DND-41 (cell line): Measurements from ENCODE around the gene FTO.

ENCODE experiments used
- ATAC-seq: fragments of 200-7000 bp; cut with Tn5 transposase; 3 replicates; pipeline ENCODE4 v1.9.1; 2021; ENCODE audit warnings: low read depth; ENCODE audit not compliant: insufficient read depth
- DNase-seq: peaks from one replicate; pipeline ENCODE4 v3.0.0-alpha.2; 2020
- H2AFZ ChIP-seq: 2 replicates; pipeline ENCODE4 v1.6.0; 2012; ENCODE audit warnings: low read depth, low read length
- H3K27ac ChIP-seq: 2 replicates; pipeline ENCODE4 v1.5.1; 2012; ENCODE audit warnings: low read length, inconsistent platforms
- H3K27me3 ChIP-seq: fragments of 200-600 bp; sonication (generic); 2 replicates; pipeline ENCODE4 v1.6.0; 2012; ENCODE audit warnings: low read length, mild to moderate bottlenecking, inconsistent platforms; ENCODE audit not compliant: insufficient read depth, poor library complexity
- H3K36me3 ChIP-seq: 2 replicates; pipeline ENCODE4 v1.5.1; 2012; ENCODE audit warnings: low read length, inconsistent platforms; ENCODE audit not compliant: insufficient read depth
- H3K4me1 ChIP-seq: 2 replicates; pipeline ENCODE4 v1.5.1; 2012; ENCODE audit warnings: mild to moderate bottlenecking, low read length; ENCODE audit not compliant: insufficient read depth
- H3K4me2 ChIP-seq: 2 replicates; pipeline ENCODE4 v1.6.0; 2012; ENCODE audit warnings: mild to moderate bottlenecking, moderate library complexity, low read length, inconsistent platforms; ENCODE audit not compliant: insufficient read depth
- H3K4me3 ChIP-seq, 2 experiments: fragments of 200-600 bp in 1 of 2; shearing (Covaris generic) in 1 of 2; 2 replicates each; pipeline ENCODE4 v1.5.1; 2012 to 2016; ENCODE audit warnings: inconsistent platforms in 2 of 2, low read length in 2 of 2, mild to moderate bottlenecking in 2 of 2, low read depth in 1 of 2, moderate library complexity in 1 of 2
- H3K79me2 ChIP-seq: 2 replicates; pipeline ENCODE4 v1.6.0; 2012; ENCODE audit warnings: low read length, inconsistent platforms; ENCODE audit not compliant: insufficient read depth
- H3K9ac ChIP-seq: 2 replicates; pipeline ENCODE4 v1.6.0; 2012; ENCODE audit warnings: low read depth, mild to moderate bottlenecking, inconsistent platforms, low read length, moderate library complexity
- H3K9me3 ChIP-seq: 2 replicates; pipeline ENCODE4 v1.5.1; 2012; ENCODE audit warnings: low read length, moderate library complexity, mild to moderate bottlenecking, inconsistent platforms; ENCODE audit not compliant: insufficient read depth, severe bottlenecking
- H4K20me1 ChIP-seq: 2 replicates; pipeline ENCODE4 v1.6.0; 2012; ENCODE audit warnings: low read length; ENCODE audit not compliant: insufficient read depth
- CTCF ChIP-seq: IDR thresholded peaks from 2 replicates; pipeline ENCODE4 v1.5.1; 2012; ENCODE audit warnings: borderline replicate concordance, low read length, moderate library complexity, mild to moderate bottlenecking; ENCODE audit not compliant: poor library complexity, severe bottlenecking; ENCODE audit errors: extremely low read depth
- EZH2 ChIP-seq: IDR thresholded peaks from 3 replicates; pipeline ENCODE4 v1.6.1; 2012; ENCODE audit warnings: borderline replicate concordance, low read depth, mild to moderate bottlenecking, moderate library complexity, low read length, inconsistent platforms; ENCODE audit not compliant: severe bottlenecking

Gene FTO

GRCh38 chr16:54140788-54141136 is 436.8 kb downstream of the FTO start:
- no peak for ATAC-seq
- no peaks in the 10 kb centered on the region for H3K9me3 ChIP-seq
- H3K9ac ChIP-seq, result peak overlapping the region; percentile 53; the same call in 1 of the 2 replicates
- no peak overlapping the region for H2AFZ ChIP-seq
- no peaks in the 10 kb centered on the region for H3K27me3 ChIP-seq
- H3K79me2 ChIP-seq, result no peaks in the 10 kb centered on the region
- H3K27ac ChIP-seq, result peak overlapping the region; percentile 99
- H3K36me3 ChIP-seq, result no peaks in the 10 kb centered on the region
- DNase-seq, result no peak
- no peak overlapping the region for H3K4me3 ChIP-seq
- TF ChIP-seq EZH2 (no peak), CTCF (no peak)
- peaks cover 66% of the 10 kb centered on the region for H3K4me1 ChIP-seq
- H4K20me1 ChIP-seq, result no peaks in the 10 kb centered on the region
- no peak overlapping the region for H3K4me2 ChIP-seq

GRCh38 chr16:54142787-54143186 is 438.8 kb downstream of the FTO start:
- H3K79me2 ChIP-seq, result no peaks in the 10 kb centered on the region
- no peak overlapping the region for H3K4me3 ChIP-seq
- H3K9me3 ChIP-seq, result no peaks in the 10 kb centered on the region
- peak overlapping the region; percentile 22; the same call in 1 of the 2 replicates for H2AFZ ChIP-seq
- no peak overlapping the region for H3K4me2 ChIP-seq
- no peaks in the 10 kb centered on the region for H3K27me3 ChIP-seq
- ATAC-seq (no peak), DNase-seq (peak; percentile 26)
- peaks cover 72% of the 10 kb centered on the region for H3K4me1 ChIP-seq
- TF ChIP-seq CTCF (no peak), EZH2 (no peak)
- no peaks in the 10 kb centered on the region for H3K36me3 ChIP-seq
- H3K9ac ChIP-seq, result peak overlapping the region; percentile 53; the same call in 1 of the 2 replicates
- no peaks in the 10 kb centered on the region for H4K20me1 ChIP-seq
- peak overlapping the region; percentile 99 for H3K27ac ChIP-seq

GRCh38 chr16:54143410-54143809 is 439.5 kb downstream of the FTO start:
- ATAC-seq (no peak), DNase-seq (no peak)
- H2AFZ ChIP-seq, result peak overlapping the region; percentile 63
- no peaks in the 10 kb centered on the region for H3K79me2 ChIP-seq
- peak overlapping the region; percentile 53 for H3K9ac ChIP-seq
- H3K4me2 ChIP-seq, result peak overlapping the region; percentile 30
- H3K4me3 ChIP-seq, result peak overlapping the region in 1 of 2 experiments; percentile 0; a peak in 1 of 4 replicates
- no peaks in the 10 kb centered on the region for H4K20me1 ChIP-seq
- H3K36me3 ChIP-seq, result no peaks in the 10 kb centered on the region
- H3K27ac ChIP-seq, result peak overlapping the region; percentile 99
- peaks cover 72% of the 10 kb centered on the region for H3K4me1 ChIP-seq
- TF ChIP-seq EZH2, result no peak
- TF ChIP-seq CTCF, result no peak
- H3K9me3 ChIP-seq, result no peaks in the 10 kb centered on the region
- H3K27me3 ChIP-seq, result no peaks in the 10 kb centered on the region
